Stimulated activated naive CD4-positive, alpha-beta T cell treated with Interleukin-2 at 50 U/mL for 16 hours (primary cell): ENCODE results near the gene MYO15B.
A peak's percentile ranks its signal among the peaks of the same experiment; 100 is the strongest.
"Not testable (repeated sequence)": the region's sequence is repeated elsewhere in the genome, so short reads cannot be mapped to it uniquely, and the experiment has no call there.

ENCODE experiments used
- DNase-seq: peaks from one replicate; lab custom pipeline; 2025; lab: John Stamatoyannopoulos, UW

MYO15B gene

GRCh38 chr17:75575728-75576127 lies 11.9 kb upstream of the MYO15B start:
- DNase-seq, result no peak

DNA sequence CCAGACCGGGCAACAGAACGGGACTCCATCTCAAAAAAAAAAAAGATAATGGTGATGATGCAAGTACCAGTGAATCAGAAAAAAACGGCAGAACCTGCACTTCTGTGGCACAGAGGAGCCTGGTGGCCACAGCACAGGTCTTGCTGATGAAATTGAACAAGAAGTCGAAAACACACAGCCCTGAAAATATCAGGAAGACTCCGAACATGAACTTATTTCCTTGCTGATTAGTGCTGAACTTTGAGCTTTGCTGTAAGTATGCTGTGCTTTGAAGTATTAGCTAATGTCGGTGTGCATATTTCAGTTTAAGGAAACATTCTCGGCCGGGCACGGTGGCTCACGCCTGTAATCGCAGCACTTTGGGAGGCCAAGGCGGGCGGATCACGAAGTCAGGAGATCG lies 10.9 kb upstream of the MYO15B start:
- DNase-seq, result no peak

- DNase-seq, result peak; percentile 15
Measured at GRCh38 chr17:75581121-75581725, 6.4 kb upstream of the MYO15B start.

GRCh38 chr17:75583197-75583596 lies 4.4 kb upstream of the MYO15B start:
- not testable (repeated sequence) for DNase-seq

GRCh38 chr17:75584849-75585175 lies 2.8 kb upstream of the MYO15B start:
- no peak for DNase-seq

DNA sequence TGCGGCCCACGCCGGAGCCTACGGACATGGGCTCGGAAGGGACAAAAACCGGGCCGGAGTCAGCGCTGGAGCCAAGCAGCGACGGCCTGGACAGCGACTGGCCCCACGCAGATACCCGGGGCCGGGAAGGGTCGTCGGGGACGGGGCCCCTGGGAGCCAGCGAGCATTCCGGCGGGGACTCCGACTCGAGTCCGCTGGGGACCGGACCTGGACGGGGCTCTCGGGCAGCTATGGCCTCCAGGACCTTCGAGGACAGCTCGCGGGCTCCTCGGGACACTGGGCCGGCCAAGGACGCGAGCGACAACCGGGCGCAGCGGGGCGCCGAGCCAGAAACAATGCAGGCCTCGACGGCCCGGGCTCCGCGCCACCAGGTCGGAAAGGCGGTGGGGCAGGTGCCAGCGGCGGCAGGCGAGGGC lies 1.0 kb downstream of the MYO15B start:
- no peak for DNase-seq

DNA sequence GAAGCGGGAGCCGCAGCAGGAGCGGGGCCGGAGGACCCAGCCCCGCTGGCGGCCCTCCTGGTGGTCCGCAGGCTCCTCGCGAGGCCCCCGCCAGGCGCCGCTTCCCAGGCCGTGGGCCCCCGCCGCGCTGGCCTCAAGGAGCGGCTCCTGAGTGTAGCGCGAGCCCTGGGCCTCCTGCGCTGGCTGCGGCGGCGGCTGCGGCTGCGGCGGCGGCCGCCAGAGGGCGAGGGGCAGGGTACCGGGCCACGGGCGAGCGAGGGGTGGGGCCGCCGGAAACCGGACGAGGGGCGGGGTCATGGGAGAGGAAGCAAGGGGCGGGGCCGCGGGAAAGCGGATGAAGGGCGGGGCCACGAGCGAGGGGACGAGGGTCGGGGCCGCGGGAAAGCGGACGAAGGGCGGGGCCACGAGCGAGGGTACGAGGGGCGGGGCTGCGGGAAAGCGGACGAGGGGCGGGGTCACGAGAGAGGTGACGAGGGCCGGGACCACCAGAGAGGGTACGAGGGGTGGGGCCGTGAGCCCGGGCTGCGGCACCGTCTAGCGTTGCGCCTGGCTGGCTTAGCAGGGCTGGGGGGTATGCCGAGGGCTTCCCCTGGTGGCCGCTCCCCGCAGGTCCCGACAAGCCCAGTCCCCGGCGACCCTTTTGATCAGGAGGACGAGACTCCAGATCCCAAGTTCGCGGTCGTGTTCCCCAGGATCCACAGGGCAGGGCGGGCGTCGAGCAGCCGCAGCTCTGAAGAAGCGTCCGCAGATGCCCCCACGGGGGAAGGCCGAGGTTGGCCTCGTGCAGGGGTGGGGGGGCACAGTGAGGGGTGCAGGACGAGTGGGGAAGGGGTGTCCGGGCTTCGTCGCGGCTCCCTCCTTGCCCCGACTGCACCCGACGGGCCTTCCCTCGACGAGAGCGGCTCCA lies 1.7 kb downstream of the MYO15B start:
- peak; percentile 95 for DNase-seq

DNA sequence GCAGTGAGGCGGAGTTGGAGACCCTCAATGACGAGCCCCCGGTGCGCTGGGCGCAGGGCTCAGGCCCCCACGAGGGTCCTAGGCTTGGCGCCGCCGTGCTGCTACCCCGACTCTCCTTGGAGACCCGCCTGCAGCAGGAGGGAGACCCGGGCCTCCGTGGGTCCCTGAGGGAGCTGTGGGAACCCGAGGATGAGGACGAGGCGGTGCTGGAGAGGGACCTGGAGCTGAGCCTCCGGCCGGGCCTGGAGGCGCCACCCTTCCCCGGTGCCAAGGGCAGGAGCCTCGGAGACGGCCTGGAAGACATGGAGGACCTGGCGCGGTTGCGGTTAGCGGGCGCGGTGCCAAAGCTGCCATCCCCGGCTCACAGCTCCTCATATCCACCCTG lies 2.3 kb downstream of the MYO15B start:
- no peak for DNase-seq

DNA sequence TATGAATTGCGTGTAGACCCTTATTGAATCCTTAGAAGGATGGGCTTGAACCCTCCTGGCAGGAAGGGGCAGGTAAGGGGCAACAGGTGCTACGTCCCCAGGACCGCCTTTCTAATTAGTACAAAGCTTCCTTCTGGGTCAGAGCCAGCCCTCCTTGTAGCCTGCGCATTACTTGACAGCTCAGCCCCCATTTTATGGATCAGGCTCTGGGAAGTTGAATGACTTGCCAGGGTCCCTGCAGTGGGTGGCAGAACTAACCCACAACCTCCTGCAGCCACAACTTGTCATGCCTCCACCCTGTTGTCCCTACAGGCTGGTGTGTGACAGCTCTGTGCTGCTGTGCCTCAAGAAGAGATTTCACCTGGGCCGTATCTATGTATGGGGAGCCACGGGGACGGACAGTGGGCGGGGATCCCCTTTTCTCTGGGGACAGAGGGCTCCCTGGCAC lies 2.7 kb downstream of the MYO15B start:
- DNase-seq, result no peak

DNA sequence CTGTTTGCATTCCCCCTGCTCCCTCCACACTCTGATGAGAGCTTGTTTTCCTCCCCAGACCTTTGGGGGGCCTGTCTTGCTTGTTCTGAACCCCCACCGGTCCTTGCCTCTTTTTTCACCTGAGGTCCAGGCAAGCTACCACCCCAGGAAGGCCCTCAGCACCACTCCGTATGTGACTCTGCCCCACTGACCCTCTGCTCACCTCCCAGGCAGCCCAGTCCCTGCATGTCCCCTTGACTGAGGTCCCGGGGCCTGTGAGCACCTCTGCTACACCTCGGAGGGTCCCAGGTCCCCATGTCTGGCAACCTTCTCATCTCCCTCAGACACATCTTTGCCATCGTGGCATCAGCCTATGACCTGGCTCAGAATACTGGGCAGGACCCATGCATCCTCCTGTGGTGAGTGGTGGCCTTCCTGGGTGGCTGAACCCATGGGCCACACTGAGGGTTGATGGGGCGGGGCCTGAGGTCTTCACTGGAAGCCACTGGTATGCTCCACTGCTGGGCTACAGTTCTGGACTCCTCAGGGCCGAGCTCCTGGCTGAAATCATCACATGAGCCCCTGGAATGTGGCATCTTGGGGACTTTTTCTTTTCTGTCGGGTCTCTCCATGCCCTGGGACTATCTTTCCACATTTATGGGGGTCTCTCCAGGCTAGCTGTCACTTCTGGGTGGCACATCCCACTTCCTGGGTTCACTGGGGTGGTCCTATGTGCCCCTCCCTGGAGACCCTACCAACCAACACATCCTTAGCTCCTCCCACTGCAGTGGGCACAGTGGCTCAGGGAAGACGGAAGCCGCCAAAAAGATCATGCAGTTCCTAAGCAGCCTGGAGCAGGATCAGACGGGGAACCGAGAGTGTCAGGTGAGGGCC lies 3.5 kb downstream of the MYO15B start:
- DNase-seq, result no peak

DNA sequence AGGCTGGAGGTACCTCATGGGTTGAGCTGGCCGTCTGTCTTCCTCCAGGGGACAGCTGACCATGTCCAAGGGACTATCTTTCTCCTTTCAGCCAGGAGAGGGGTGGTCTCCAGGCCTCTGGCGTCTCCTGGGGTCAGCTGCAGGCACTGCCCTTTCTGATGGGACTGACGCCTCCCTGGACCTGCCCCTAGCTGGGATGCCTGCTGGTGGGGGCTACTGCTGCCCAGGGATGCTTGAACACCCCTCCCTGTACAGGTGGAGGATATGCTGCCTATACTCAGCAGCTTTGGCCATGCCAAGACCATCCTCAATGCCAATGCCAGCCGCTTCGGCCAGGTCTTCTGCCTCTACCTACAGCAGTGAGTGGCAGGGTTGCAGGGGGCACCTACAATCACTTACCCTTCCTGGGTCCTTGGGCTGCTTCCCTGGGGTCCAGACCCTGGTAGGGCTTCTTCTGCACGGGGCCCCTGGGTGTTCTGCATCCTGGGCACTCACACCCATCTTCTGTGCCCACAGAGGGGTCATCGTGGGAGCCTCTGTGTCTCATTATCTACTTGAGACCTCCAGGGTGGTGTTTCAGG lies 4.2 kb downstream of the MYO15B start:
- DNase-seq, result no peak

DNA sequence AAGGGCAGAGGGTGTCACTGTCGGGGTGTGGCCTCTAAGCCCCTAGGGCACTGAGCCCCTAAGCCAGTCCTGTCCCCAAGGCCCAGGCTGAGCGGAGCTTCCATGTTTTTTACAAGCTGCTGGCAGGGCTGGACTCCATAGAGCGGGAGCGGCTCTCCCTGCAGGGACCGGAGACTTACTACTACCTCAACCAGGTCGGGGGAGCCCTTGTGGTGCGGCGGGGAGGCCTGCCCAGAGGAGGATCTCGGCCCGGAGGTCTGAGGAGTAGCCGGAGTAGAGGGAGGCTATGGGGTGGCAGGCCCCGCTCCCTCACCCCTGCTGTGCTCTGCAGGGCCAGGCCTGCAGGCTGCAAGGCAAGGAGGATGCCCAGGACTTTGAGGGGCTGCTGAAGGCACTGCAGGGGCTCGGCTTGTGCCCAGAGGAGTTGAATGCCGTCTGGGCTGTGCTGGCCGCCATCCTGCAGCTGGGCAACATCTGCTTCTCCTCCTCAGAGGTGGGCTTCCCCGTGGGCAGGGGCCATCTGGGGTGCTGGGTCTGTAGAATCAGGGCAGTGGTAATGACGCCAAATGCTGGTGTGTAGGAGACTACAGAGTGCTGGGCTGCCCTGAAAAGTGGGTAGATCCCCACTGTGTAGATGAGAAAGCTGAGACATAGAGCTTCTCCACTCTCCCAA lies 4.9 kb downstream of the MYO15B start:
- DNase-seq, result no peak

- DNase-seq, result not testable (repeated sequence)
Measured at GRCh38 chr17:75593430-75593829, 5.8 kb downstream of the MYO15B start.

GRCh38 chr17:75594499-75595283 lies 7.1 kb downstream of the MYO15B start:
- no peak for DNase-seq

- no peak for DNase-seq
Measured at GRCh38 chr17:75595284-75595919, 7.8 kb downstream of the MYO15B start.

DNA sequence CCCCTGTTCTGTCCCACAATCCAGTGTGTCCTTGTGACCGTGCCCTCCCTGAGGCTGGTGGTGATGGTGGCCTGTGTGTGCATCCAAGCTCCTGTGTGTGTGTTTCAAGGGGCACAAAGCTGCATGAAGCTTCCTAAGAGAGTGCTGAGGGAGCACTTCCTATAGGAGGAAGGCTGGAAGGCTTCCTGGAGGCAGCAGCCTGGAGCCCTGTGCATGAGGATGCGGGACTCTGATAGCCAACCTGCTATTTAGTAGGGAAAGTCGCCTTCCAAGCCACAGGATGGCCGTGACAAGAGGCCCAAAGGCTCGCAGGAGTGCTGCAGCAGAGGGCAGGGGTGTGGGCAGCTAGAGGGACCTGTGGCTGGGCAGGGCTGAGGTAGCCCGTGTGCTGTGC lies 8.3 kb downstream of the MYO15B start:
- DNase-seq, result no peak

DNA sequence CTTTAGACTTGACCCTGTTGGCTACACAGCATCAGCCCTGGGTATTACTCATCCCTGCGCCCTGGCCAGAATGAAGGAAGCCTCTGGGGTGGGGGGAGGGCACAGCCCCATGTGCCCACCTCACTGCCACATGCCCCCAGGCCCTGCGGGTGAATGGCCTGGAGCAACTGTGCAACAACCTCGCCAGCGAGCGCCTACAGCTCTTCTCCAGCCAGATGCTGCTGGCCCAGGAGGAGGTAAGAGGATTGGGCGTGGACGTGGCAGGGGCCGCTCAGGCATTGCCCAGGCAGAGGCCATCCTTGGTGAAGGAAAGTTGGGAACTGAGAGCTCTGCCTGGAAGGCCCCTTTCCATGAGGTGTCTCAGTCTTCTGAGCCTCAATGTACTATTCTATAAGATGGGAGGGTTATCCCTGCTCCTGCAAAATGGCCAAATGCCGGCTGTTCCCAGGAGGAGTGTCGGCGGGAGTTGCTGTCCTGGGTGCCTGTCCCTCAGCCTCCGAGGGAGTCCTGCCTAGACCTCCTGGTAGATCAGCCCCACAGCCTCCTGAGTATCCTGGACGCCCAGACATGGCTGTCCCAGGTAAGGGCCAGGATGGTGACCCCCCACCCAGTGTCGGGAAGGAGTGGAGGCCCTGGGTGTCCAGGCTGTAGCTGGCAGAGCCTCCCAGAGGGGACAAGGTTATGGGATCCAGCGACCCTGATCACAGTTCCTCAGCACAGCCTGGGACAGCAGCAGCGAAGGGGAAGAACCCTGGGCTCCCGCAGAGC lies 8.9 kb downstream of the MYO15B start:
- no peak for DNase-seq

DNA sequence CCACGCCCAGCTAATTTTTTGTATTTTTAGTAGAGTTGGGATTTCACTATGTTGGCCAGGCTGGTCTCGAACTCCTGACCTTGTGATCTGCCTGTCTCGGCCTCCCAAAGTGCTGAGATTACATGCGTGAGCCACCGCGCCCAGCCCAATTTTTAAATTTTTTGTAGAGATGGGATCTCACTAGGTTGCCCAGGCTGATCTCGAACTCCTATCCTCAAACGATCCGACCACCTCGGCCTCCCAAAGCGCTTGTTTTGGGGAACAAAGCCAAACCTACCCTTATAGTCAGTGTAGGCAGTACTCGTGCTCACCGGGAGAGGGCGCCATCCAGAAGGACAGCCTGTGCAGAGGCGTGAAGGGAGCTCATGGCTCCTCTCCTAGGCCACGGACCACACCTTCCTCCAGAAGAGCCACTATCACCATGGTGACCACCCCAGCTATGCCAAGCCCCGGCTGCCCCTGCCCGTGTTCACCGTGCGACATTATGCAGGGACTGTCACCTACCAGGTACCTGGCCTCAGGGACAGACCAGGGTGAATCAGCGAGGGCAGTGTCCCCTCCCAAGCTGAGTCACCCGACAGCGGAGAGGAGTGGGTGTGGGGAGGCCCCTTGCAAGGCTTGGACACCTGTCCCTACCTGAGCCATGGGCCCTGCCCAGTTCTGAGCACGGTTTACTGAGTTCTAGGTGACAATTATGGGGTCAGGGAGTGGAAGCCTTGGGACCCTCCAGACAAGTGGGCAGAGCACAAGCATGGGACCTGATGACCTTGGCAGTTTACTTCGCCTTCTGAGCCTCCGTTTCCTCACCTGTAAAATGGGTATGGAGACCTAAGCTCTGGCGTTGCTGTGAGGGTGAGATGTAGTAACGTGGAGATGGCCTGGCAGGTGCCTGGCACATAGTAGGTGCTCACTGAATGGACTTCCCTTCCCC lies 13.7 kb downstream of the MYO15B start:
- DNase-seq, result peak; percentile 50

- no peak for DNase-seq
Measured at GRCh38 chr17:75602644-75603043, 15.0 kb downstream of the MYO15B start.
